H1 (cell line): ENCODE results near the gene PRDM2. TPM values are rescaled to one million over a fixed set of nuclear protein-coding genes. Genes with fewer than 3 reads are reported as not detected.

Experiments used
- CTCF ChIA-PET: fragments of 300-600 bp; sonication (Branson Sonifier 250); formaldehyde crosslinking; loops from one replicate; lab custom pipeline; 2021; ENCODE audit not compliant: partially characterized antibody; lab: Charles Lee
- POLR2A ChIA-PET: fragments of 300-600 bp; sonication (Branson Sonifier 250); formaldehyde crosslinking; loops from one replicate; lab custom pipeline; 2021; ENCODE audit warnings: inconsistent platforms; ENCODE audit not compliant: partially characterized antibody; lab: Charles Lee
- DNase-seq, 2 experiments: peaks; one replicate each; pipeline versions ENCODE4 v3.0.0 to v3.0.0-alpha.2; 2010 to 2022; ENCODE audit warnings: low spot score in 2 of 2, low read depth in 1 of 2, mixed read lengths in 1 of 2
- FAIRE-seq: peaks from 2 replicates; lab custom pipeline; 2011; peaks lifted over from hg19 to GRCh38; lab: Jason Lieb, UNC
- H2AFZ ChIP-seq: 2 replicates; pipeline ENCODE4 v1.8.1; 2012; ENCODE audit warnings: low read length, inconsistent platforms
- H2AK5ac ChIP-seq: 2 replicates; pipeline ENCODE4 v1.6.1; 2013; ENCODE audit warnings: low read depth, low read length
- H2BK120ac ChIP-seq: replicated peaks from 2 replicates; pipeline ENCODE3; 2013; ENCODE audit warnings: low read depth, low read length, inconsistent platforms
- H2BK12ac ChIP-seq: 2 replicates; pipeline ENCODE4 v1.6.1; 2013; ENCODE audit warnings: low read depth, low read length
- H2BK15ac ChIP-seq: 2 replicates; pipeline ENCODE4 v1.6.1; 2013; ENCODE audit warnings: low read length
- H2BK20ac ChIP-seq: 2 replicates; pipeline ENCODE4 v1.6.1; 2013; ENCODE audit warnings: low read length
- H2BK5ac ChIP-seq: 2 replicates; pipeline ENCODE4 v1.6.1; 2013; ENCODE audit warnings: low read depth, low read length
- H3K14ac ChIP-seq: 2 replicates; pipeline ENCODE4 v1.6.1; 2013; ENCODE audit warnings: inconsistent platforms; ENCODE audit not compliant: insufficient read length
- H3K18ac ChIP-seq: 2 replicates; pipeline ENCODE4 v1.6.1; 2013; ENCODE audit warnings: low read length; ENCODE audit errors: extremely low read depth
- H3K23ac ChIP-seq: 2 replicates; pipeline ENCODE4 v1.6.1; 2013; ENCODE audit warnings: inconsistent platforms; ENCODE audit not compliant: insufficient read length
- H3K23me2 ChIP-seq: 2 replicates; pipeline ENCODE4 v1.6.1; 2013; ENCODE audit warnings: low read depth, low read length
- H3K27ac ChIP-seq: 2 replicates; pipeline ENCODE4 v1.6.1; 2011; ENCODE audit warnings: low read depth, low read length, inconsistent platforms
- H3K27me3 ChIP-seq, 4 experiments: replicated peaks in 1 of 4; 1 replicate in 1 of 4; 2 replicates in 3 of 4; pipeline versions ENCODE4 v1.6.1 to v1.8.1; 2011 to 2013; ENCODE audit warnings: low read length in 3 of 4, mild to moderate bottlenecking in 3 of 4, inconsistent platforms in 2 of 4, mixed read lengths in 2 of 4, moderate library complexity in 1 of 4; ENCODE audit not compliant: control insufficient read depth in 3 of 4, insufficient read depth in 3 of 4; ENCODE audit errors: extremely low read depth in 1 of 4
- H3K36me3 ChIP-seq, 4 experiments: 2 replicates each; pipeline versions ENCODE4 v1.6.1 to v1.8.1; 2011 to 2013; ENCODE audit warnings: mild to moderate bottlenecking in 4 of 4, low read length in 3 of 4, moderate library complexity in 2 of 4, control low read depth in 1 of 4, inconsistent platforms in 1 of 4; ENCODE audit not compliant: insufficient read depth in 4 of 4, control insufficient read depth in 2 of 4
- H3K4ac ChIP-seq: replicated peaks from 2 replicates; pipeline ENCODE3; 2013; ENCODE audit warnings: low read length, low read depth, mixed read lengths, inconsistent platforms; ENCODE audit not compliant: insufficient read length
- H3K4me1 ChIP-seq, 4 experiments: replicated peaks in 1 of 4; 1 replicate in 1 of 4; 2 replicates in 3 of 4; pipeline versions ENCODE4 v1.6.1 to v1.8.1; 2011 to 2013; ENCODE audit warnings: low read length in 3 of 4, inconsistent platforms in 2 of 4, mixed read lengths in 1 of 4; ENCODE audit not compliant: insufficient read depth in 4 of 4, control insufficient read depth in 3 of 4
- H3K4me2 ChIP-seq, 2 experiments: 2 replicates each; pipeline versions ENCODE4 v1.6.1 to v1.8.1; 2011 to 2013; ENCODE audit warnings: low read depth in 2 of 2, low read length in 2 of 2, control low read depth in 1 of 2, inconsistent platforms in 1 of 2, mild to moderate bottlenecking in 1 of 2; ENCODE audit not compliant: insufficient read depth in 1 of 2
- H3K4me3 ChIP-seq, 4 experiments: fragments of 200-600, 300-600 bp in 1 of 4; sonication (generic), shearing (Covaris generic), sonication (Bioruptor Twin) in 1 of 4; 2 replicates each; pipeline versions ENCODE4 v1.5.1 to v1.8.1; 2011 to 2016; ENCODE audit warnings: low read length in 4 of 4, low read depth in 3 of 4, control low read depth in 2 of 4, inconsistent platforms in 2 of 4, mild to moderate bottlenecking in 2 of 4, mixed read lengths in 1 of 4, moderate library complexity in 1 of 4; ENCODE audit not compliant: insufficient read depth in 2 of 4; ENCODE audit errors: extremely low read depth in 1 of 4
- H3K56ac ChIP-seq: replicated peaks from 2 replicates; pipeline ENCODE3; 2013; ENCODE audit warnings: low read depth, mild to moderate bottlenecking, mixed read lengths, low read length, inconsistent platforms; ENCODE audit not compliant: insufficient read length
- H3K79me1 ChIP-seq: 2 replicates; pipeline ENCODE4 v1.6.1; 2013; ENCODE audit warnings: low read depth, low read length, control low read depth
- H3K79me2 ChIP-seq, 2 experiments: 2 replicates each; pipeline versions ENCODE4 v1.6.1 to v1.8.1; 2012 to 2013; ENCODE audit warnings: low read length in 2 of 2, mild to moderate bottlenecking in 2 of 2, inconsistent platforms in 1 of 2; ENCODE audit not compliant: insufficient read depth in 2 of 2, control insufficient read depth in 1 of 2
- H3K9ac ChIP-seq, 4 experiments: replicated peaks in 1 of 4; 1 replicate in 1 of 4; 2 replicates in 3 of 4; pipeline versions ENCODE4 v1.6.1 to v1.8.1; 2011 to 2013; ENCODE audit warnings: low read depth in 3 of 4, low read length in 3 of 4, control low read depth in 2 of 4, mild to moderate bottlenecking in 2 of 4, moderate library complexity in 2 of 4, inconsistent platforms in 1 of 4; ENCODE audit errors: extremely low read depth in 1 of 4
- H3K9me3 ChIP-seq, 2 experiments: 2 replicates each; pipeline versions ENCODE4 v1.6.1 to v1.8.1; 2012 to 2013; ENCODE audit warnings: mild to moderate bottlenecking in 2 of 2, moderate library complexity in 2 of 2, control low read depth in 1 of 2, inconsistent platforms in 1 of 2, low read depth in 1 of 2, low read length in 1 of 2, mixed read lengths in 1 of 2; ENCODE audit not compliant: insufficient read depth in 2 of 2
- H4K20me1 ChIP-seq, 2 experiments: replicated peaks in 1 of 2; 2 replicates each; pipeline versions ENCODE3 to v1.8.1; 2011 to 2013; ENCODE audit warnings: inconsistent platforms in 2 of 2, low read length in 2 of 2, mild to moderate bottlenecking in 1 of 2; ENCODE audit not compliant: insufficient read depth in 2 of 2, control insufficient read depth in 1 of 2
- H4K5ac ChIP-seq: 2 replicates; pipeline ENCODE4 v1.6.1; 2013; ENCODE audit warnings: low read length, low read depth, mixed read lengths, inconsistent platforms; ENCODE audit not compliant: insufficient read length
- H4K8ac ChIP-seq: 2 replicates; pipeline ENCODE4 v1.8.0; 2013; ENCODE audit warnings: mild to moderate bottlenecking, moderate library complexity, low read length, inconsistent platforms; ENCODE audit not compliant: insufficient read depth; ENCODE audit errors: extremely low read depth
- H4K91ac ChIP-seq: replicated peaks from 2 replicates; pipeline ENCODE3; 2013; ENCODE audit warnings: low read length, mixed read lengths, inconsistent platforms; ENCODE audit not compliant: insufficient read length
- BACH1 ChIP-seq: IDR thresholded peaks from 2 replicates; pipeline ENCODE4 v1.6.1; 2012; ENCODE audit warnings: low read length, improper control_type of control experiment
- BRCA1 ChIP-seq: IDR thresholded peaks from 2 replicates; pipeline ENCODE4 v1.6.1; 2012; ENCODE audit warnings: low read depth, low read length, improper control_type of control experiment
- CHD2 ChIP-seq: IDR thresholded peaks from 2 replicates; pipeline ENCODE4 v1.6.1; 2012; ENCODE audit warnings: low read length, improper control_type of control experiment
- CTBP2 ChIP-seq: IDR thresholded peaks from 2 replicates; pipeline ENCODE4 v1.7.0; 2011; ENCODE audit warnings: borderline replicate concordance, mild to moderate bottlenecking, moderate library complexity, mixed read lengths, low read length; ENCODE audit not compliant: insufficient read depth, insufficient read length
- EGR1 ChIP-seq: IDR thresholded peaks from 2 replicates; pipeline ENCODE4 v1.6.1; 2011; ENCODE audit warnings: low read depth, low read length, borderline replicate concordance
- EP300 ChIP-seq, 2 experiments: IDR thresholded peaks; 1 replicate in 1 of 2; 2 replicates in 1 of 2; pipeline ENCODE4 v1.6.1; 2011 to 2012; ENCODE audit warnings: low read depth in 2 of 2, low read length in 2 of 2, mild to moderate bottlenecking in 2 of 2, borderline replicate concordance in 1 of 2, inconsistent platforms in 1 of 2, moderate library complexity in 1 of 2
- KDM1A ChIP-seq: fragments of 200-600, 300-600 bp; sonication (generic); IDR thresholded peaks from 2 replicates; pipeline ENCODE4 v1.7.1; 2016; ENCODE audit warnings: mild to moderate bottlenecking, low read length, borderline replicate concordance
- PHF8 ChIP-seq: fragments of 200-600 bp; sonication (generic); conservative IDR thresholded peaks from 2 replicates; pipeline ENCODE4 v1.7.1; 2012; ENCODE audit warnings: low read depth, mild to moderate bottlenecking, inconsistent platforms, low read length, moderate library complexity
- RFX5 ChIP-seq: IDR thresholded peaks from 2 replicates; pipeline ENCODE4 v1.6.1; 2011; ENCODE audit warnings: low read depth, low read length, improper control_type of control experiment, borderline replicate concordance
- SAP30 ChIP-seq: fragments of 300-600 bp; sonication (generic); IDR thresholded peaks from 2 replicates; pipeline ENCODE4 v1.7.1; 2012; ENCODE audit warnings: low read length, moderate library complexity, mild to moderate bottlenecking, inconsistent platforms; ENCODE audit not compliant: insufficient read depth, insufficient replicate concordance
- SIRT6 ChIP-seq: IDR thresholded peaks from one replicate; pipeline ENCODE4 v1.7.1; 2012; ENCODE audit warnings: low read length, inconsistent platforms
- SIX5 ChIP-seq: IDR thresholded peaks from 2 replicates; pipeline ENCODE4 v1.6.1; 2011; ENCODE audit warnings: mild to moderate bottlenecking, low read depth, low read length
- WGBS, 2 experiments: shearing (Covaris generic) in 1 of 2; methylation state at CpG; one replicate each; pipeline versions ENCODE4 v1.1.6 to v1.1.7; 2013 to 2015; ENCODE audit warnings: low lambda C conversion rate in 2 of 2, mixed read lengths in 2 of 2, inconsistent platforms in 1 of 2, low coverage in 1 of 2, missing lambda C conversion rate in 1 of 2; ENCODE audit not compliant: insufficient replicate concordance in 2 of 2, insufficient coverage in 1 of 2, insufficient read length in 1 of 2; ENCODE audit errors: extremely low coverage in 1 of 2, missing lambda C conversion rate in 1 of 2; 5-methylcytosine and 5-hydroxymethylcytosine counted together
- polyA plus RNA-seq, 7 experiments: library from polyadenylated mRNA; depleted of rRNA in 3 of 7; stranded (reverse) in 5 of 7; unstranded in 2 of 7; fragments of >200 nt in 5 of 7; fragments of 200-250 nt in 2 of 7; gene quantifications; 1 replicate in 5 of 7; 2 replicates in 1 of 7; 4 replicates in 1 of 7; pipeline versions ENCODE4 v1.2.1 to v1.2.3, GENCODE V29; 2011 to 2013; ENCODE audit warnings: missing spikeins in 2 of 7, mixed read lengths in 2 of 7
- total RNA-seq: library from RNA; stranded (reverse); fragmentation: NEBNext Ultra II Directional; extraction: Animal tissue kit (Norgen Biotek cat#: 25700); gene quantifications from 2 replicates; pipeline ENCODE4 v1.2.1, GENCODE V29; 2021
- TF ChIP-seq, protein P1 (sequence below): IDR thresholded peaks from 2 replicates; pipeline ENCODE4 v1.6.1; 2011; ENCODE audit warnings: low read depth, mild to moderate bottlenecking, low read length; ENCODE audit not compliant: insufficient read depth

PRDM2 gene
- total and polyA plus RNA-seq, 2 of the 8 experiments (the other 6 are each of a cell fraction or from before 2014, with no cell fraction given): 5.8 to 21.2 TPM

DNA sequence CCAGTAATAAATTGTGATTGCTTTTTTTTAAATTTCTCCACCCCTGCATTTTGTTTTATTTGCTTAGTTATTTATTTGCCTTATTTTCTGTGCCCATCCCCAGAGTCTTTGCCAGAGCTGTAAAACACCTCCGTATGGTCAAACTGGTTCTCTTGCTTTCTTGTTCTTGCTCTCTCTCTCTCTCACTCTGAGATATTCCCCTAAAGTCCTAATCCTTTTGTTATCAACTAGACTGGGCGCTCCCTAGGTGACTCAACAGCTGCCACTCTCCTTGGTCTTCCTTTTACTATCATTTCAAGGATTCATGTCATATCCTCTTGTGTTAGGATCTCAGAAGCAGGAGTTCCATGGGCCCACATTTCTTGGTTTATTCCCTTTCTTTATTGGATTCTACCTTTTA lies 160.0 kb downstream of the PRDM2 start:
- H2BK120ac ChIP-seq: no peak overlapping the region
- DNase-seq: no peak
- H3K36me3 ChIP-seq: no peaks in the 10 kb centered on the region
- no peaks in the 10 kb centered on the region for H3K79me2 ChIP-seq
- TF ChIP-seq CTBP2: no peak
- no peak for TF ChIP-seq SIX5
- no peak for TF ChIP-seq EGR1
- no peak for TF ChIP-seq SAP30
- no peak for TF ChIP-seq SIRT6
- TF ChIP-seq KDM1A: no peak
- no peak for TF ChIP-seq RFX5
- TF ChIP-seq, protein P1, sequence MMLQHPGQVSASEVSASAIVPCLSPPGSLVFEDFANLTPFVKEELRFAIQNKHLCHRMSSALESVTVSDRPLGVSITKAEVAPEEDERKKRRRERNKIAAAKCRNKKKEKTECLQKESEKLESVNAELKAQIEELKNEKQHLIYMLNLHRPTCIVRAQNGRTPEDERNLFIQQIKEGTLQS: no peak
- no peak for TF ChIP-seq BACH1
- no peak for TF ChIP-seq PHF8
- TF ChIP-seq BRCA1: no peak
- no peak for TF ChIP-seq CHD2
- TF ChIP-seq EP300 (IDR thresholded peaks at IDR 0.05; ENCODE audit: borderline replicate concordance in 1 of 2, low read depth in 2 of 2, low read length in 2 of 2): no peak
- no peak overlapping the region for H3K27ac ChIP-seq
- no peaks in the 10 kb centered on the region for H4K20me1 ChIP-seq
- H4K5ac ChIP-seq: no peak overlapping the region
- no peak overlapping the region for H3K4me2 ChIP-seq
- H3K23me2 ChIP-seq: no peaks in the 10 kb centered on the region
- H3K14ac ChIP-seq: no peak overlapping the region
- no peak overlapping the region for H2BK12ac ChIP-seq
- H3K4ac ChIP-seq: no peak overlapping the region
- ChIA-PET POLR2A (no interaction called here), CTCF (interaction anchor here (0.6 kb wide), 1 partner anchor 890 kb away, joined by 3 read pairs; no protein-coding TSS in a partner anchor)
- no peaks in the 10 kb centered on the region for H3K79me1 ChIP-seq
- H2AK5ac ChIP-seq: no peak overlapping the region
- WGBS, 2 experiments: 84% methylated on average over 2 of the region's 2 CpGs; no CpG with 5 or more reads in 1 of the 2 experiments
- no peak overlapping the region for H2BK5ac ChIP-seq
- H4K91ac ChIP-seq: no peak overlapping the region
- FAIRE-seq: no peak
- no peak overlapping the region for H3K9ac ChIP-seq
- no peak overlapping the region for H2AFZ ChIP-seq
- H3K4me1 ChIP-seq: no peaks in the 10 kb centered on the region
- H3K18ac ChIP-seq: no peak overlapping the region
- H3K9me3 ChIP-seq: peaks cover 28 to 30% of the 10 kb centered on the region in 2 experiments; a peak in 3 of 4 replicates
- no peak overlapping the region for H3K56ac ChIP-seq
- H2BK20ac ChIP-seq: no peak overlapping the region
- H3K4me3 ChIP-seq: no peak overlapping the region
- H3K23ac ChIP-seq: no peak overlapping the region
- H2BK15ac ChIP-seq: no peak overlapping the region
- H3K27me3 ChIP-seq: no peaks in the 10 kb centered on the region
- H4K8ac ChIP-seq: no peak overlapping the region
